ENCODE data around the gene WDR1. TPM values are rescaled to one million over a fixed set of nuclear protein-coding genes. Genes with fewer than 3 reads are reported as not detected.

WDR1 gene
- total RNA-seq, 1 experiment from 2014 or later: 246 TPM

GRCh38 chr4:10063544-10064300, 52.9 kb downstream of the WDR1 start:
- ChIA-PET CTCF (interaction anchor here (0.7 to 7.4 kb wide), 29 partner anchors 9 to 369 kb away, joined by 3 to 61 read pairs (median 4); partner anchors contain the start of gene SLC2A9), POLR2A (interaction anchor here (0.8 to 1.4 kb wide), 3 partner anchors 30 to 51 kb away, joined by 3 to 6 read pairs (median 5); no protein-coding TSS in a partner anchor)
- BruUV-seq (replicated peaks): no TSS peak
- DNase-seq (ENCODE audit: unreplicated experiment): peak; percentile 80
- intact Hi-C loops (cut with micrococcal nuclease): loop anchor here (1.0 to 2.0 kb wide), 3 partner anchors 45 to 361 kb away; no protein-coding TSS in a partner anchor
- Mint-ChIP-seq H3K27me3 (ENCODE audit: insufficient read depth, unreplicated experiment) (no peaks in the 10 kb centered on the region), H3K4me3 (ENCODE audit: unreplicated experiment) (no peak overlapping the region), H3K4me1 (ENCODE audit: insufficient read depth, unreplicated experiment) (no peaks in the 10 kb centered on the region), H3K9me3 (ENCODE audit: unreplicated experiment) (no peaks in the 10 kb centered on the region), H3K27ac (ENCODE audit: low read depth, unreplicated experiment) (no peak overlapping the region), H3K36me3 (ENCODE audit: insufficient read depth, unreplicated experiment) (no peaks in the 10 kb centered on the region)
- TF ChIP-seq CTCF (IDR thresholded peaks at IDR 0.05; ENCODE audit: unreplicated experiment): peak; percentile 58

GRCh38 chr4:10061650-10062415, 54.8 kb downstream of the WDR1 start:
- Mint-ChIP-seq H3K36me3 (ENCODE audit: insufficient read depth, unreplicated experiment) (no peaks in the 10 kb centered on the region), H3K27ac (ENCODE audit: low read depth, unreplicated experiment) (no peak overlapping the region), H3K4me1 (ENCODE audit: insufficient read depth, unreplicated experiment) (no peaks in the 10 kb centered on the region), H3K9me3 (ENCODE audit: unreplicated experiment) (no peaks in the 10 kb centered on the region), H3K27me3 (ENCODE audit: insufficient read depth, unreplicated experiment) (no peaks in the 10 kb centered on the region), H3K4me3 (ENCODE audit: unreplicated experiment) (no peak overlapping the region)
- ChIA-PET POLR2A (interaction anchor here (0.8 kb wide), 1 partner anchor 40 kb away, joined by 4 read pairs; the partner anchor contains the start of gene SLC2A9), CTCF (interaction anchor here (0.6 to 7.4 kb wide), 12 partner anchors 8 to 490 kb away, joined by 3 to 61 read pairs (median 10); partner anchors contain the start of gene SLC2A9)
- DNase-seq (ENCODE audit: unreplicated experiment): peak; percentile 30
- no TSS peak for BruUV-seq (replicated peaks)
- intact Hi-C loops (cut with micrococcal nuclease): loop anchor here (2.0 kb wide), 1 partner anchor 359 kb away; no protein-coding TSS in a partner anchor
- no peak for TF ChIP-seq CTCF (IDR thresholded peaks at IDR 0.05; ENCODE audit: unreplicated experiment)

- Mint-ChIP-seq H3K9me3 (ENCODE audit: unreplicated experiment) (no peaks in the 10 kb centered on the region), H3K4me1 (ENCODE audit: insufficient read depth, unreplicated experiment) (no peaks in the 10 kb centered on the region), H3K27ac (ENCODE audit: low read depth, unreplicated experiment) (no peak overlapping the region), H3K4me3 (ENCODE audit: unreplicated experiment) (no peak overlapping the region), H3K27me3 (ENCODE audit: insufficient read depth, unreplicated experiment) (no peaks in the 10 kb centered on the region), H3K36me3 (ENCODE audit: insufficient read depth, unreplicated experiment) (no peaks in the 10 kb centered on the region)
- POLR2A ChIA-PET: no interaction called here
- intact Hi-C loops (cut with micrococcal nuclease): no loop called here
- BruUV-seq (replicated peaks): no TSS peak
- TF ChIP-seq CTCF (IDR thresholded peaks at IDR 0.05; ENCODE audit: unreplicated experiment): no peak
- CTCF ChIA-PET: interaction anchor here (1.1 to 1.6 kb wide), 3 partner anchors 39 to 355 kb away, joined by 3 to 5 read pairs (median 4); no protein-coding TSS in a partner anchor
- no peak for DNase-seq (ENCODE audit: unreplicated experiment)
Measured at GRCh38 chr4:10058371-10058770, 58.2 kb downstream of the WDR1 start.

- intact Hi-C loops (cut with micrococcal nuclease): no loop called here
- POLR2A ChIA-PET: interaction anchor here (0.6 kb wide), 1 partner anchor 36 kb away, joined by 4 read pairs; the partner anchor contains the start of gene SLC2A9
- H3K4me3 Mint-ChIP-seq (ENCODE audit: unreplicated experiment): no peak overlapping the region
- H3K27ac Mint-ChIP-seq (ENCODE audit: low read depth, unreplicated experiment): no peak overlapping the region
- CTCF ChIA-PET: interaction anchor here (1.0 kb wide), 1 partner anchor 43 kb away, joined by 3 read pairs; no protein-coding TSS in a partner anchor
- DNase-seq (ENCODE audit: unreplicated experiment): no peak
- BruUV-seq (replicated peaks): no TSS peak
- H3K9me3 Mint-ChIP-seq (ENCODE audit: unreplicated experiment): no peaks in the 10 kb centered on the region
- H3K27me3 Mint-ChIP-seq (ENCODE audit: insufficient read depth, unreplicated experiment): peaks cover 10% of the 10 kb centered on the region
- no peak for TF ChIP-seq CTCF (IDR thresholded peaks at IDR 0.05; ENCODE audit: unreplicated experiment)
- H3K4me1 Mint-ChIP-seq (ENCODE audit: insufficient read depth, unreplicated experiment): no peaks in the 10 kb centered on the region
- H3K36me3 Mint-ChIP-seq (ENCODE audit: insufficient read depth, unreplicated experiment): no peaks in the 10 kb centered on the region
Measured at GRCh38 chr4:10057023-10057395, 59.6 kb downstream of the WDR1 start.
